HL-60 (cell line): ENCODE results near the gene ELOVL6.

ENCODE experiments used
- DNase-seq, 2 experiments: peaks; one replicate each; pipeline ENCODE4 v3.0.0-alpha.2; 2010 to 2020; ENCODE audit warnings: low read depth in 1 of 2, low spot score in 1 of 2
- H3K27ac ChIP-seq: fragments of 250-450 bp; sonication (Bioruptor Pico); replicated peaks from 2 replicates; pipeline ENCODE4 v1.5.1; 2020; ENCODE audit warnings: mild to moderate bottlenecking, moderate library complexity
- H3K27me3 ChIP-seq: fragments of 250-450 bp; sonication (Bioruptor Pico); 2 replicates; pipeline ENCODE4 v1.5.1; 2021; ENCODE audit warnings: mild to moderate bottlenecking, moderate library complexity; ENCODE audit not compliant: insufficient read depth, poor library complexity, severe bottlenecking
- H3K4me3 ChIP-seq: replicated peaks from 2 replicates; pipeline ENCODE4 v1.5.1; 2011; ENCODE audit warnings: mild to moderate bottlenecking, control low read depth, low read length; ENCODE audit not compliant: insufficient read depth
- CTCF ChIP-seq: IDR thresholded peaks from one replicate; pipeline ENCODE4 v1.5.1; 2011; ENCODE audit warnings: low read length, control low read depth, inconsistent platforms; ENCODE audit not compliant: insufficient read depth
- GABPA ChIP-seq: IDR thresholded peaks from 2 replicates; pipeline ENCODE4 v1.6.1; 2012; ENCODE audit warnings: low read depth
- POLR2AphosphoS5 ChIP-seq: IDR thresholded peaks from 2 replicates; pipeline ENCODE4 v1.6.1; 2012; ENCODE audit warnings: low read depth
- SPI1 ChIP-seq: IDR thresholded peaks from 2 replicates; pipeline ENCODE4 v1.6.1; 2012; ENCODE audit warnings: low read depth, mild to moderate bottlenecking, borderline replicate concordance
- TF ChIP-seq, protein P1 (sequence below): IDR thresholded peaks from 2 replicates; pipeline ENCODE4 v1.6.1; 2012; ENCODE audit warnings: low read depth; ENCODE audit not compliant: insufficient replicate concordance

ELOVL6 gene

GRCh38 chr4:110032603-110033002 is 165.8 kb downstream of the ELOVL6 start:
- peak; percentile 33; the same call in 1 of the 2 replicates for TF ChIP-seq GABPA
- TF ChIP-seq POLR2AphosphoS5, result peak; percentile 96
- TF ChIP-seq SPI1, result peak; percentile 41; the same call in 1 of the 2 replicates
- no peak for TF ChIP-seq CTCF
- TF ChIP-seq, protein P1, sequence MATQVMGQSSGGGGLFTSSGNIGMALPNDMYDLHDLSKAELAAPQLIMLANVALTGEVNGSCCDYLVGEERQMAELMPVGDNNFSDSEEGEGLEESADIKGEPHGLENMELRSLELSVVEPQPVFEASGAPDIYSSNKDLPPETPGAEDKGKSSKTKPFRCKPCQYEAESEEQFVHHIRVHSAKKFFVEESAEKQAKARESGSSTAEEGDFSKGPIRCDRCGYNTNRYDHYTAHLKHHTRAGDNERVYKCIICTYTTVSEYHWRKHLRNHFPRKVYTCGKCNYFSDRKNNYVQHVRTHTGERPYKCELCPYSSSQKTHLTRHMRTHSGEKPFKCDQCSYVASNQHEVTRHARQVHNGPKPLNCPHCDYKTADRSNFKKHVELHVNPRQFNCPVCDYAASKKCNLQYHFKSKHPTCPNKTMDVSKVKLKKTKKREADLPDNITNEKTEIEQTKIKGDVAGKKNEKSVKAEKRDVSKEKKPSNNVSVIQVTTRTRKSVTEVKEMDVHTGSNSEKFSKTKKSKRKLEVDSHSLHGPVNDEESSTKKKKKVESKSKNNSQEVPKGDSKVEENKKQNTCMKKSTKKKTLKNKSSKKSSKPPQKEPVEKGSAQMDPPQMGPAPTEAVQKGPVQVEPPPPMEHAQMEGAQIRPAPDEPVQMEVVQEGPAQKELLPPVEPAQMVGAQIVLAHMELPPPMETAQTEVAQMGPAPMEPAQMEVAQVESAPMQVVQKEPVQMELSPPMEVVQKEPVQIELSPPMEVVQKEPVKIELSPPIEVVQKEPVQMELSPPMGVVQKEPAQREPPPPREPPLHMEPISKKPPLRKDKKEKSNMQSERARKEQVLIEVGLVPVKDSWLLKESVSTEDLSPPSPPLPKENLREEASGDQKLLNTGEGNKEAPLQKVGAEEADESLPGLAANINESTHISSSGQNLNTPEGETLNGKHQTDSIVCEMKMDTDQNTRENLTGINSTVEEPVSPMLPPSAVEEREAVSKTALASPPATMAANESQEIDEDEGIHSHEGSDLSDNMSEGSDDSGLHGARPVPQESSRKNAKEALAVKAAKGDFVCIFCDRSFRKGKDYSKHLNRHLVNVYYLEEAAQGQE, result no peak
- Histone ChIP-seq H3K4me3 (no peak overlapping the region), H3K27me3 (peaks cover 5% of the 10 kb centered on the region), H3K27ac (no peak overlapping the region)
- DNase-seq, result peak; percentile 93 to 95

DNA sequence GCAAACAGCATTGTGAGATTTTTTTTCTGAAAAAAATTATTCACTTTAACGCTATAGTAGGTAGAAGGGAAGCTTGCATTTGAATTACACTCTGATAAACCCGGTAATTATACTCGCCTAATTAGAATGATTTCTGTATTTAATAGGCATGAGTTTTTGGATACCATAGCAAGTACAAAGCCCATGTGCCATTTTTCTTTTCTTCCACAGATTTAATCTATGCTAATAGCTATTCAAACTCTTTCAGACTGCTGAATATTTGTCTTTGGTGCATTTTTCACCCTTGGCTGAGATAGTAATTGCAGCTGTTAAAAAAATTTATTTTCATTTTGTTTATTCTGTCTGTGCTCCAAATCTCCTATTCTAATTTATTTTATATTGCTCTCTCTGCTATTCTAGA is 172.7 kb downstream of the ELOVL6 start:
- H3K27ac ChIP-seq, result no peak overlapping the region
- H3K4me3 ChIP-seq, result no peak overlapping the region
- H3K27me3 ChIP-seq, result peaks cover 3% of the 10 kb centered on the region
- TF ChIP-seq POLR2AphosphoS5 (no peak), SPI1 (no peak), CTCF (no peak), GABPA (no peak)
- TF ChIP-seq, protein P1, result no peak
- DNase-seq, result no peak

DNA sequence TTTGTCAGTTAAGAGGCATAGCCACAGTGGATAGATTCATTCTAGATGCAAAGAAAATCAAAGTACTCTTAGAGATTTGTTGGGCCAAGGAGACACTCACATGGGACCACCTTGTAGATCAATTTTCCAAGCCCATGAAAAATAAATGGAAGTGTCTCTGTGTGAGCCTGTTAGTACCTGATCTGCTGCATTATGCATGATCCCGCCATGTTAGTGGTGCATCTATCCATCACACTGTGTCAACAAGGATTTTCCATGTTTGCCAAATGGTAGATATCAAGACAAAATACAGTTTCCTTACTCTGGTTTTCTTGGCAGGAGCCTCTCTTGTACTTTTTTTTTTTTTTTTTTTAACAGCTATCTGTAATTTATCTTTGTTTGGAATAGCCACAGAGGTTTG is 173.4 kb downstream of the ELOVL6 start:
- Histone ChIP-seq H3K4me3 (no peak overlapping the region), H3K27me3 (peaks cover 7% of the 10 kb centered on the region), H3K27ac (no peak overlapping the region)
- no peak for DNase-seq
- TF ChIP-seq GABPA, result no peak
- TF ChIP-seq CTCF, result no peak
- TF ChIP-seq, protein P1, result no peak
- TF ChIP-seq SPI1, result no peak
- no peak for TF ChIP-seq POLR2AphosphoS5
